SK-N-SH treated with all-trans-retinoic acid at 6 μM for 48 hours (cell line): Measurements from ENCODE around the gene ZNF185.

Experiments
- BACH2 ChIP-seq: fragments of 250-450 bp; sonication (Bioruptor Pico); IDR thresholded peaks from 2 replicates; pipeline ENCODE4 v1.9.0; 2021; ENCODE audit warnings: mild to moderate bottlenecking, borderline replicate concordance
- CSDC2 ChIP-seq: fragments of 250-450 bp; sonication (Bioruptor Pico); IDR thresholded peaks from 2 replicates; pipeline ENCODE4 v1.5.0; 2020; ENCODE audit warnings: mild to moderate bottlenecking, moderate library complexity
- ESRRG ChIP-seq: fragments of 250-450 bp; sonication (Bioruptor Pico); IDR thresholded peaks from 2 replicates; pipeline ENCODE4 v1.6.1; 2021; ENCODE audit warnings: mild to moderate bottlenecking
- ISL1 ChIP-seq: fragments of 250-450 bp; sonication (Bioruptor Pico); IDR thresholded peaks from 2 replicates; pipeline ENCODE4 v2.1.2; 2022; ENCODE audit warnings: mild to moderate bottlenecking, moderate library complexity
- PPARA ChIP-seq: fragments of 250-450 bp; sonication (Bioruptor Pico); IDR thresholded peaks from 2 replicates; pipeline ENCODE4 v1.5.0; 2020; ENCODE audit warnings: mild to moderate bottlenecking, borderline replicate concordance
- ZFP3 ChIP-seq: fragments of 250-450 bp; sonication (Bioruptor Pico); IDR thresholded peaks from 2 replicates; pipeline ENCODE4 v1.5.0; 2020; ENCODE audit warnings: mild to moderate bottlenecking, moderate library complexity
- ZNF70 ChIP-seq: fragments of 450-650 bp; formaldehyde crosslinking; IDR thresholded peaks from 2 replicates; pipeline ENCODE4 v1.5.0; 2020; ENCODE audit warnings: mild to moderate bottlenecking, moderate library complexity
- TF ChIP-seq, protein P1 (sequence below): fragments of 250-450 bp; sonication (Bioruptor Pico); IDR thresholded peaks from 2 replicates; pipeline ENCODE4 v1.8.0; 2020; ENCODE audit warnings: mild to moderate bottlenecking, moderate library complexity, borderline replicate concordance
- TF ChIP-seq, protein P2 (sequence below): fragments of 250-450 bp; sonication (Bioruptor Pico); IDR thresholded peaks from 2 replicates; pipeline ENCODE4 v1.5.0; 2020; ENCODE audit warnings: mild to moderate bottlenecking, moderate library complexity
- TF ChIP-seq, protein P3 (sequence below): fragments of 250-450 bp; sonication (Bioruptor Pico); IDR thresholded peaks from 2 replicates; pipeline ENCODE4 v1.5.1; 2021; ENCODE audit warnings: mild to moderate bottlenecking, moderate library complexity

- TF ChIP-seq, protein P1, sequence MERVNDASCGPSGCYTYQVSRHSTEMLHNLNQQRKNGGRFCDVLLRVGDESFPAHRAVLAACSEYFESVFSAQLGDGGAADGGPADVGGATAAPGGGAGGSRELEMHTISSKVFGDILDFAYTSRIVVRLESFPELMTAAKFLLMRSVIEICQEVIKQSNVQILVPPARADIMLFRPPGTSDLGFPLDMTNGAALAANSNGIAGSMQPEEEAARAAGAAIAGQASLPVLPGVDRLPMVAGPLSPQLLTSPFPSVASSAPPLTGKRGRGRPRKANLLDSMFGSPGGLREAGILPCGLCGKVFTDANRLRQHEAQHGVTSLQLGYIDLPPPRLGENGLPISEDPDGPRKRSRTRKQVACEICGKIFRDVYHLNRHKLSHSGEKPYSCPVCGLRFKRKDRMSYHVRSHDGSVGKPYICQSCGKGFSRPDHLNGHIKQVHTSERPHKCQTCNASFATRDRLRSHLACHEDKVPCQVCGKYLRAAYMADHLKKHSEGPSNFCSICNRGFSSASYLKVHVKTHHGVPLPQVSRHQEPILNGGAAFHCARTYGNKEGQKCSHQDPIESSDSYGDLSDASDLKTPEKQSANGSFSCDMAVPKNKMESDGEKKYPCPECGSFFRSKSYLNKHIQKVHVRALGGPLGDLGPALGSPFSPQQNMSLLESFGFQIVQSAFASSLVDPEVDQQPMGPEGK: no peak
- TF ChIP-seq ESRRG (no peak), BACH2 (CRISPR knock-in tag) (no peak), CSDC2 (CRISPR knock-in tag) (no peak), ZFP3 (CRISPR knock-in tag) (no peak), ZNF70 (no peak), ISL1 (CRISPR knock-in tag) (no peak), PPARA (CRISPR knock-in tag) (no peak)
- TF ChIP-seq, protein P2, sequence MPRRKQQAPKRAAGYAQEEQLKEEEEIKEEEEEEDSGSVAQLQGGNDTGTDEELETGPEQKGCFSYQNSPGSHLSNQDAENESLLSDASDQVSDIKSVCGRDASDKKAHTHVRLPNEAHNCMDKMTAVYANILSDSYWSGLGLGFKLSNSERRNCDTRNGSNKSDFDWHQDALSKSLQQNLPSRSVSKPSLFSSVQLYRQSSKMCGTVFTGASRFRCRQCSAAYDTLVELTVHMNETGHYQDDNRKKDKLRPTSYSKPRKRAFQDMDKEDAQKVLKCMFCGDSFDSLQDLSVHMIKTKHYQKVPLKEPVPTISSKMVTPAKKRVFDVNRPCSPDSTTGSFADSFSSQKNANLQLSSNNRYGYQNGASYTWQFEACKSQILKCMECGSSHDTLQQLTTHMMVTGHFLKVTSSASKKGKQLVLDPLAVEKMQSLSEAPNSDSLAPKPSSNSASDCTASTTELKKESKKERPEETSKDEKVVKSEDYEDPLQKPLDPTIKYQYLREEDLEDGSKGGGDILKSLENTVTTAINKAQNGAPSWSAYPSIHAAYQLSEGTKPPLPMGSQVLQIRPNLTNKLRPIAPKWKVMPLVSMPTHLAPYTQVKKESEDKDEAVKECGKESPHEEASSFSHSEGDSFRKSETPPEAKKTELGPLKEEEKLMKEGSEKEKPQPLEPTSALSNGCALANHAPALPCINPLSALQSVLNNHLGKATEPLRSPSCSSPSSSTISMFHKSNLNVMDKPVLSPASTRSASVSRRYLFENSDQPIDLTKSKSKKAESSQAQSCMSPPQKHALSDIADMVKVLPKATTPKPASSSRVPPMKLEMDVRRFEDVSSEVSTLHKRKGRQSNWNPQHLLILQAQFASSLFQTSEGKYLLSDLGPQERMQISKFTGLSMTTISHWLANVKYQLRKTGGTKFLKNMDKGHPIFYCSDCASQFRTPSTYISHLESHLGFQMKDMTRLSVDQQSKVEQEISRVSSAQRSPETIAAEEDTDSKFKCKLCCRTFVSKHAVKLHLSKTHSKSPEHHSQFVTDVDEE (CRISPR knock-in tag): no peak
- TF ChIP-seq, protein P3, sequence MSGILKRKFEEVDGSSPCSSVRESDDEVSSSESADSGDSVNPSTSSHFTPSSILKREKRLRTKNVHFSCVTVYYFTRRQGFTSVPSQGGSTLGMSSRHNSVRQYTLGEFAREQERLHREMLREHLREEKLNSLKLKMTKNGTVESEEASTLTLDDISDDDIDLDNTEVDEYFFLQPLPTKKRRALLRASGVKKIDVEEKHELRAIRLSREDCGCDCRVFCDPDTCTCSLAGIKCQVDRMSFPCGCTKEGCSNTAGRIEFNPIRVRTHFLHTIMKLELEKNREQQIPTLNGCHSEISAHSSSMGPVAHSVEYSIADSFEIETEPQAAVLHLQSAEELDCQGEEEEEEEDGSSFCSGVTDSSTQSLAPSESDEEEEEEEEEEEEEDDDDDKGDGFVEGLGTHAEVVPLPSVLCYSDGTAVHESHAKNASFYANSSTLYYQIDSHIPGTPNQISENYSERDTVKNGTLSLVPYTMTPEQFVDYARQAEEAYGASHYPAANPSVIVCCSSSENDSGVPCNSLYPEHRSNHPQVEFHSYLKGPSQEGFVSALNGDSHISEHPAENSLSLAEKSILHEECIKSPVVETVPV (CRISPR knock-in tag): no peak
Observed at GRCh38 chrX:152895121-152895520, 2.7 kb upstream of the ZNF185 start.
